ENCODE results near the gene PEAK1.

DNA sequence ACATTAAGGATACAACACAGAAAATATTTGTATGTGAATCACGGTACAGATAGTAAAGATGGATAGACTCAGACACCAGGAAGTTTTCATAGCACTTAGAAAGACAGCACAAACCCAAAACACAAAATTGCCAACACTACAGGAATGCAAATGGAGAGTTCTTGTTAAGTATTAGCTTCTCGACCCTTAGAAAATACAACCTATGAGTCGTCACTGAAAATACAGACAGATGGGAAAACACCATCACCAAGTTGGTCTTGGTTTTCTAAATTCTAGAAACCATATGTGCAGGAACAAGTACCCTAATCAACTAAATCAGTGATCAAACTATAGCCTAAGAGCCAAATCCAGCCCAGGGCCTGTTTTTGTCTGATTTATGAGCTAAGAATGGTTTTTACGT is 50.7 kb downstream of the PEAK1 start:
- TF ChIP-seq, protein P1, sequence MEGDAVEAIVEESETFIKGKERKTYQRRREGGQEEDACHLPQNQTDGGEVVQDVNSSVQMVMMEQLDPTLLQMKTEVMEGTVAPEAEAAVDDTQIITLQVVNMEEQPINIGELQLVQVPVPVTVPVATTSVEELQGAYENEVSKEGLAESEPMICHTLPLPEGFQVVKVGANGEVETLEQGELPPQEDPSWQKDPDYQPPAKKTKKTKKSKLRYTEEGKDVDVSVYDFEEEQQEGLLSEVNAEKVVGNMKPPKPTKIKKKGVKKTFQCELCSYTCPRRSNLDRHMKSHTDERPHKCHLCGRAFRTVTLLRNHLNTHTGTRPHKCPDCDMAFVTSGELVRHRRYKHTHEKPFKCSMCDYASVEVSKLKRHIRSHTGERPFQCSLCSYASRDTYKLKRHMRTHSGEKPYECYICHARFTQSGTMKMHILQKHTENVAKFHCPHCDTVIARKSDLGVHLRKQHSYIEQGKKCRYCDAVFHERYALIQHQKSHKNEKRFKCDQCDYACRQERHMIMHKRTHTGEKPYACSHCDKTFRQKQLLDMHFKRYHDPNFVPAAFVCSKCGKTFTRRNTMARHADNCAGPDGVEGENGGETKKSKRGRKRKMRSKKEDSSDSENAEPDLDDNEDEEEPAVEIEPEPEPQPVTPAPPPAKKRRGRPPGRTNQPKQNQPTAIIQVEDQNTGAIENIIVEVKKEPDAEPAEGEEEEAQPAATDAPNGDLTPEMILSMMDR (IDR thresholded peaks at IDR 0.05), result no peak
- no peak for TF ChIP-seq EP300 (IDR thresholded peaks at IDR 0.05)
- TF ChIP-seq POLR2A (IDR thresholded peaks at IDR 0.05), result no peak

Data from suprapubic skin (tissue), 3 donors.